Bronchial epithelial cell (primary cell): ENCODE data around the gene FLNB. TPM values are rescaled to one million over a fixed set of nuclear protein-coding genes. Genes with fewer than 3 reads are reported as not detected.
A peak's percentile ranks its signal among the peaks of the same experiment; 100 is the strongest.
"Not testable (repeated sequence)": the region's sequence is repeated elsewhere in the genome, so short reads cannot be mapped to it uniquely, and the experiment has no call there.

Experiments
- DNase-seq: peaks from one replicate; pipeline ENCODE4 v3.0.0-alpha.2; 2010; ENCODE audit warnings: low read depth
- FAIRE-seq: peaks from 2 replicates; lab custom pipeline; 2011; peaks lifted over from hg19 to GRCh38; lab: Jason Lieb, UNC
- H3K27me3 ChIP-seq: 2 replicates; pipeline ENCODE4 v1.5.1; 2011; ENCODE audit warnings: low read length; ENCODE audit not compliant: control insufficient read depth, insufficient read depth
- H3K36me3 ChIP-seq: 2 replicates; pipeline ENCODE4 v1.5.1; 2011; ENCODE audit warnings: low read length; ENCODE audit not compliant: control insufficient read depth, insufficient read depth
- H3K4me3 ChIP-seq: 2 replicates; pipeline ENCODE4 v1.5.1; 2011; ENCODE audit warnings: mild to moderate bottlenecking, low read depth, low read length, control low read depth
- total RNA-seq: library from RNA; depleted of rRNA; stranded (reverse); fragments of >200 nt; gene quantifications from 2 replicates; pipeline ENCODE4 v1.2.1, GENCODE V29; 2014
- TF ChIP-seq, protein P1 (sequence below): IDR thresholded peaks from 2 replicates; pipeline ENCODE4 v1.5.1; 2011; ENCODE audit warnings: mild to moderate bottlenecking, moderate library complexity, low read length, control low read depth, inconsistent platforms; ENCODE audit not compliant: insufficient read depth, severe bottlenecking

The FLNB gene
- total RNA-seq, 1 donor from 2014 or later: 822 TPM

DNA sequence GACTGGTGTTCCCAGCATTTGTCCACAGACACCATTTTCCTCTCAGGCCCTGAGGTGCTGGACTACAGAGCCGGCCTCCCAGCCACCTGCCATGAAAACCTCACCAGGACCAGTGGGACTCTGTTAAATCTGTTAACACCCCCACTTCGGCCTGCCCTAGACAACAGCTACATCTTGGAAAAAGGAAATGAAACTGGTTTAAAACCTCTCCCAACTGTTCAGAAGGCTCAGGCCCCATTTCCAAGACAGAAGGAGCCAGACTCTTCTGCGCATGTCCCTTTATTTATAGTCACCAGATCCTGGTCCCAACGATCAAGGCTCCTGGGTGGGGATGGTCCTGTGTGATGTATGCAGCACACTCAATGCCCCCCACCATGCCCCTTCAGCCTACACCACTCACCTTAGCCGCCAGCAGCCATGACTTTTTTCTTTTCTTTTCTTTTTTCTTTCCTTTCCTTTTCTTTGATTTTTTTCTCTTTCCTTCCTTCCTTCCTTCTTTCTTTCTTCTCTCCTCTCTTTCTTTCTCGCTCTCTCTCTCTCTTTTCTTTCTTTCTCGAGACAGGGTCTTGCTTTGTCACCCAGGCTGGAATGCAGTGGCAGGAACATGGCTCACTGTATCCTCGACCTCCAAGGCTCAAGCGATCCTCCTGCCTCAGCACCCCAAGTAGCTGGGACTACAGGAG lies 25.5 kb upstream of the FLNB start:
- DNase-seq (no peak), FAIRE-seq (no peak)
- Histone ChIP-seq H3K4me3 (no peak overlapping the region), H3K36me3 (no peaks in the 10 kb centered on the region), H3K27me3 (no peaks in the 10 kb centered on the region)
- TF ChIP-seq, protein P1, sequence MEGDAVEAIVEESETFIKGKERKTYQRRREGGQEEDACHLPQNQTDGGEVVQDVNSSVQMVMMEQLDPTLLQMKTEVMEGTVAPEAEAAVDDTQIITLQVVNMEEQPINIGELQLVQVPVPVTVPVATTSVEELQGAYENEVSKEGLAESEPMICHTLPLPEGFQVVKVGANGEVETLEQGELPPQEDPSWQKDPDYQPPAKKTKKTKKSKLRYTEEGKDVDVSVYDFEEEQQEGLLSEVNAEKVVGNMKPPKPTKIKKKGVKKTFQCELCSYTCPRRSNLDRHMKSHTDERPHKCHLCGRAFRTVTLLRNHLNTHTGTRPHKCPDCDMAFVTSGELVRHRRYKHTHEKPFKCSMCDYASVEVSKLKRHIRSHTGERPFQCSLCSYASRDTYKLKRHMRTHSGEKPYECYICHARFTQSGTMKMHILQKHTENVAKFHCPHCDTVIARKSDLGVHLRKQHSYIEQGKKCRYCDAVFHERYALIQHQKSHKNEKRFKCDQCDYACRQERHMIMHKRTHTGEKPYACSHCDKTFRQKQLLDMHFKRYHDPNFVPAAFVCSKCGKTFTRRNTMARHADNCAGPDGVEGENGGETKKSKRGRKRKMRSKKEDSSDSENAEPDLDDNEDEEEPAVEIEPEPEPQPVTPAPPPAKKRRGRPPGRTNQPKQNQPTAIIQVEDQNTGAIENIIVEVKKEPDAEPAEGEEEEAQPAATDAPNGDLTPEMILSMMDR: no peak

DNA sequence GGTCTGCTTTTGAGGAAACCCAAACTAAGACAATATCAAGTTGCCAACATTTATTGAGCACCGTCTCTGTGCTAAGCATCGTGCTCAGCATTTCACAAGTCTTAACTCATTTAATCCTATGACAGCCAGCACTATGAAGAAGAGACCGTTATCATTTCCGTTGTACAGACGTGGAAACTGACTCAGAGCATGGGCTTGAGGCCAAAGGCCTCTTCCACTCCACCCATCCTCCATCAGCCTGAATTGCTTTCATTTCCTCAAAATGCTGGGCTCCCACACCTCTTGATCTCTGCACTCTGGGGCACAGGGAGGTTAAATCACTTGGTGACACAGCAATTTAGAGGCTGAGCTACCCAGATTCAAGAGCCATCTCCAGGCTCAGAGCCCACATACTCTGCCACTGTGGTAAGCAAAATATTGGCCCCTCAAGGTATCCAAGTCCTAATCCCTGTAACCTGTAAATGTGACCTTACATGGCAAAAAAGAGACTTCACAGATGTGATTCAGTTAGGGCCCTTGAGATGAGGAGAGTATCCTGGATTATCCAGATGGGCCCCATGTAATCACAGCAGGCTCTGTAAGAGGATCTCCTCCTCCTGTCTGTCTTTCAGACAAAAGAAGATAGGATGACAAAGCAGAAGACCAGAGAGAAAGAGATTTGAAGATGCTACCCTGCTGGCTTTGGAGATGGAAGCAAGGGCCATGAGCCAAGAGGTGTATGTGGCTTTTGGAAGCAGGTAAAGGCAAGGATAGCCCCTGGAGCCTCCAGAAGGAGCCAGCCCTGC lies 24.3 kb upstream of the FLNB start:
- DNase-seq (peak; percentile 90), FAIRE-seq (peak; percentile 94)
- TF ChIP-seq, protein P1: no peak

DNA sequence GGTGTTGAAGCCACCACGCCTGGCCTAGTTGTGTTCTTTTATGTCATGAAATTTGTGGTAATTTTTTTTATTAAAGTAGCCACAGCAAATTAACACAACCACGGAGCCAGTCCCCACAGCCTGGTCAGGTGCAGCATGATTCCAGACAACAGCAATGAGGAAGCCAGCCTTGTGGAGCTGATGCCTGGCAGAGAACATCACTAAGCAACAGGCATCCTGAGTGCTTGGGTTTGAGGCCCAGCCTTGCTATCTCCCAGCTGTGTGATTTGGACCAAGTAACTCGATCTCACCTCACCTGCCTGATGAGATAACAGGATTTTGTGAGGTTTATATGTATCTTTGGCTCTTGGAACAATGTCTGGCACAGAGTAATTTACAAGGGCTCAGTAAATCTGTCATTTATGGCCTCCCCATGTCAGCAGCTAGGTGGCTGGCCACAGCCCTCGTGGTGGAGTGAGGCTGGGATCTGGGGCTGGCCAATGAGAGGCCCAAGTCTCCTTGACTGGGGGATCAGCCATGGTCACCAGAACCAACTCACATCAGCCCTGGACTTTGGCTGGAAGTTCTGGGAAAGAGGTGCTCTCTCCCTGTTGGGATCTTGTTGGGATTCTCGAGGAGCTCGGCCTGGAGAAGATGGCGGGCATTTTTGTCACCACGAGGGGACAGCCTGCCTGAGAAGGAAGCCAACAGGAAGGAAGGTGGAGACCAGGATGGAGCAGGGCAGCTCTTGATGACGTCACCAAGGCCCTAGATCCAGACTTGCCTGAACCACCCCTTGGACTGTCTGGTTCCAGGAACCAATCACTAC lies 22.8 kb upstream of the FLNB start:
- no peak overlapping the region for H3K4me3 ChIP-seq
- TF ChIP-seq, protein P1: no peak
- no peak for DNase-seq
- no peaks in the 10 kb centered on the region for H3K36me3 ChIP-seq
- no peak for FAIRE-seq
- H3K27me3 ChIP-seq: no peaks in the 10 kb centered on the region

More for the DNA sequence above, 24.3 kb upstream of the FLNB start:
- Histone ChIP-seq H3K4me3 (no peak overlapping the region), H3K36me3 (no peaks in the 10 kb centered on the region), H3K27me3 (no peaks in the 10 kb centered on the region)

DNA sequence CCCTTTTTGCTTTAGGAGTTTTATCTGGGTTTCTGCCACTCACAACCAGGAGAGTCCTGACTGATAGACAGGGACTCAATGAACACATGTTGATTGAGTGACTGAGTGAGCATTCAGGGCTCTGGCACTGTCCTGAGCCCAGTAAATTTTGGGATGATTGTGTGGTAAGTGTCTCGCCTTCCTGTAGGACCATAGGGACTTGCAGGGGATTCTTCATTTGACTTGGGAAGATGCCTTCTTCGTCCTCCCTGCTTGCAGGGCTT lies 22.3 kb upstream of the FLNB start:
- Histone ChIP-seq H3K4me3 (no peak overlapping the region), H3K36me3 (no peaks in the 10 kb centered on the region), H3K27me3 (no peaks in the 10 kb centered on the region)
- no peak for DNase-seq
- peak; percentile 28 for FAIRE-seq
- TF ChIP-seq, protein P1: no peak

DNA sequence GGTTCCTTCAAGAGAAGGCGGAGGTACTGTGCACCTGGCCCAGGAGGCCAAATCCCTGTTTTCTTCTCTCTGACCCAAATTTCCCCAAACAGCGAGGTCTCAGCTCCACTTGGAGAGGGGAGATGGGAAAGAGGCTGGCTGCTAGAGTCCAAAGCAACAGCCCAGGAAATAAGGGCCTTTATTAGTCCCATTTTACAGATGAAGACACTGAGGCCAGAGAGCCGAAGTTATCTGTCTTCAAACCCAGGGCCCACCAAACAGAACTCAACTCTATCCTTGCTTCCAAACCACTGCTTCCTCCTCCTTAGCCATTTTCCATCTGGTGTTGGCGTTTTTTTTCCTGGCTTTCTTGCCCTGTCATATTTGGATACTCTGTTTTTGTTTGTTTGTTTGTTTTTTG lies 22.0 kb upstream of the FLNB start:
- FAIRE-seq: no peak
- no peak overlapping the region for H3K4me3 ChIP-seq
- TF ChIP-seq, protein P1: no peak

DNA sequence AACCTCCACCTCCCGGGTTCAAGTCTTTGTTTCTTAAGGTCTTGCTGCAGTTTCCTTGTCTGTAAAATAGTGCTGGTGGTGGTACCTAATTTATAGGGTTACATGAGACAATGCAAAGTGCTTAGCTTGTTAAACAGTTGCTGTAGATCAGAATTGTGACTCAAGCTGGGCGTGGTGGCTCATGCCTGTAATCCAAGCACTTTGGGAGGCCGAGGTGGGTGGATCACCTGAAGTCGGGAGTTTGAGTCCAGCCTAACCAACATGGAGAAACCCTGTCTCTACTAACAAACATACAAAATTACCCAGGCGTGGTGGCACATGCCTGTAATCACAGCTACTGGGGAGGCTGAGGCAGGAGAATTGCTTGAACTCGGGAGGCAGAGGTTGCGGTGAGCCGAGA lies 19.0 kb upstream of the FLNB start:
- not testable (repeated sequence) for H3K36me3 ChIP-seq, H3K4me3 ChIP-seq, H3K27me3 ChIP-seq, FAIRE-seq
- peak; percentile 67 for DNase-seq

More for the DNA sequence above, 22.0 kb upstream of the FLNB start:
- H3K36me3 ChIP-seq: no peaks in the 10 kb centered on the region
- no peak for DNase-seq
- no peaks in the 10 kb centered on the region for H3K27me3 ChIP-seq
